HG02870 (cell line): ENCODE measurements around the gene LUZP2.

ENCODE experiments used
- ATAC-seq: cut with Tn5 transposase; IDR thresholded peaks from one replicate; pipeline ENCODE4 v1.9.1; 2021; ENCODE audit warnings: mild to moderate bottlenecking, moderate library complexity; ENCODE audit not compliant: unreplicated experiment

LUZP2 gene

DNA sequence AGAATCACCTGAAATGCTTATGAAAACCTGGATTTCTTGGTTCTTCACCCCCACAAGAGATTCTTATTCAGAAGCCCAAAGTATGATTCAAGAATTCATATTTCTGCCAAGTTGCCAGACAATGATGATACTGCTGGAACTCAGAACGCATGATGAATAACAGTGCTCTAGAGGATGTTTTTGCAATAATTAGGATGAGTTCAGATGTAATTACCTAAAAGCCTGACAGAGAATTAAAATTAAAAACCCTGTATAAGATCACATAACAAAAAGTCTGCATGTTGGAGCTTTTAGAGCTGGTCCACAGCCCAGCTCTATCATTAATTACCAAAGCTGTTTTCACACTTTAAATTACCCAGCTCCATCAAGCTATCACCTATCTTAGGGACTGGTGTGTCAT is 211.8 kb downstream of the LUZP2 start:
- no peak for ATAC-seq

DNA sequence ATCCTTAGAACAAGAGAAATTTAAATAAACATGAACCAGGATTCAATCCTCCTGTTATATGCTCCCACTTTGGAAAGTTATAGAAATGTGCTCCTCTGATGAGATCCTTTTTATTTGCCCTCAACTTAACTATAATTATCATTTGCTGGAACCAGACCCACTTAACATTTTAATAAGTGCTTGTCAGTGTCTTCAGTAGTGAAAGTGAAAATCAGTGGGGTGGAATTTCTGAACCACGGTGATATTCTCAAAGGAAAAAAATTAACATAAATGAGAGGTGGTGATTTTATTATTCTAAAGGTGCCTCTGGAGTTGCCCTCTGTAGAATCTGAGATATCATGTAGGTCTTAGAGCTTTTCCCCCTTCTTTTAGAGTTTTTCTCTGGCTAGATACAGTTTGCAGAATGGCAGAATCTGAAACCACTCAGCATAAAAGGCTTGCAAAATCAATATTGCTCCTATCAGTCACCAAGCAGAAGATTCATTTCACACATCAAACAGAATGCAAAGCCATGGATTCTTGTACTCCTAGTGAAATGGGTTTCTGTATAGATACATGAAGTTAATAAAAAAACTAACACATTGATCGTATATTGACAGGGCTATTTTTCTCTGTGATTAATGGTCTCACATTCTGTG is 213.2 kb downstream of the LUZP2 start:
- no peak for ATAC-seq

- no peak for ATAC-seq
These were observed 217.7 kb downstream of the LUZP2 start for GRCh38 chr11:24714601-24715000.

DNA sequence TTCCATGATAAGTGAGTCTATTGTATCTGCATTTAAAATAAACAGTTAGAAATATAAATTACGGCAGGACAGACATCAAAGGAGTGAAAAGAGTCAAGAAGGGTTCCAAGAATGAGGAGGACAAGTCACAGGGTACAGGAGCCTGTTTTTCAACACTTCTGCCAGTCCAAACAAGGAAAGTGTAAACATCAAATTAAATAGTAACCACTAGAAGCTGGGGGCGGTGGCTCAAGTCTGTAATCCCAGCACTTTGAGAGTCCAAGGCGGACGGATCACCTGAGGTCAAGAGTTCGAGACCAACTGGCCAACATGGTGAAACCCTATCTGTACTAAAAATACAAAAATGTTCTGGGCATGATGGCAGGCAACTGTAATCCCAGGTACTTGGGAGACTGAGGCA is 219.6 kb downstream of the LUZP2 start:
- no peak for ATAC-seq

- ATAC-seq, result no peak
These were observed 226.4 kb downstream of the LUZP2 start for GRCh38 chr11:24723231-24723630.

GRCh38 chr11:24731554-24731953 is 234.7 kb downstream of the LUZP2 start:
- ATAC-seq, result no peak

- no peak for ATAC-seq
These were observed 237.9 kb downstream of the LUZP2 start for GRCh38 chr11:24734742-24735237.

DNA sequence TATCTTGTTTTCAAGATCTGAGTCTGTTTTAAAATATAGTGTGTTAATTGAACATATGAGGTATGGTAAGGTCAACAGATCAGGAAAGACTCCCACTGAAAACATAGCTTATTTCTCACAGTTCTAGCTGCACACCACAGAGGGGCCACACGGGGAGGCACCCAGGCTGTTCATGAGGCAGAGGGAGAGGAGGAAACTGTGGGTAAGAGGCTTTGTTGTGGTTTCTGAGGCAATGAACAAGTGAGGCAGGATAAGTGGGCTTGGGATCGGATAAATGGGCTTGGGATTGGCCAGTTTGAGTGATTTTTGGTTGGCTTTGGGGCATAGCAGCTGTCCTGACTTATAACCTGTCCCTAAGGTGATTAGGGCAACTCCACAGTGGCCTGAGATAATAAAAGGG is 242.1 kb downstream of the LUZP2 start:
- ATAC-seq, result no peak

DNA sequence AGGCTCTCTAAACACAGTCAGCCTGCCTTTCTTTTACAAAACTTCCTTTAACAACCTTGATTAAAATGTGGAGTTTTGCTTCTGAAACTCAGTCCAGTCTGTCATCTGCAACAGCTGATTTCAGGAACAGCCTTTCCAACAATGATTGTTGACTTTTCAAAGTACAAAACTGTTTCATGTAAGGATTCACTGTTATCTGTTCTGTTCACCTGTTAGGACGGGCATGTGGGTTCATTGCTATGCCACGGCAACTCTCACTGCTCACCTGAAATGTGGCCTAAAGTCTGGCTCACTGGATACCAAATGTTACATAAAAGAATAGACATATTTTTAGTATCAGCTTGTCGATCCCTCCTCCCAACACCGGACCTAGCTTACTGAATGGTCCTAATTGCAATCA is 242.8 kb downstream of the LUZP2 start:
- ATAC-seq, result no peak

- no peak for ATAC-seq
These were observed 250.7 kb downstream of the LUZP2 start for GRCh38 chr11:24747275-24748251.

- ATAC-seq, result no peak
These were observed 251.4 kb downstream of the LUZP2 start for GRCh38 chr11:24748261-24748660.

GRCh38 chr11:24754406-24754805 is 257.6 kb downstream of the LUZP2 start:
- no peak for ATAC-seq

DNA sequence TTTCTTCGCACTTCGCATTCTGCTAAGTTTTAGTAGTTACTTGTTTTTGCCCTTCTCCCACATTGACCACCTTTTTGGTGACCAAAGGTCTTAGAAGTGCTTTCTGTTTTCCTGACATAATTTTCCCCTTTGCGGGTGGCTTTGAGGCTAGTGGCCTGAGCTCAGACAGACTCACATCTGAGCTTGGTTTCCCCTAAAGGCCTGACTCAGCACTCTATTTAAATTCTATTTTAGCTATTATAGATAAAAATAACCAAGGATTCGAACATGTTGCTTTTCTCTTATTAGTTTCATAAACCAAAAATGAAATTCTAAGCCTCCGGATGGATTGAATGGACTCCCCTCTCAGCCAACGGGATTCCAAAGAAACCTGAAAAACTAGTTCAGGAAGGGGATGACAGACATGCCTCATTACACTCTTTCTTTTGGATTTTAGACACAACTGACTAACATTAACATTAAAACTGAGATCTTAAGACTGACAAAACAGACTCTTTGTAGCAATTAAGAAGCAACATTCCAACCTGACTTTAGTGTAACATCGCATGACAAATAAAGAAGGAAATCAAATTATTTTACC is 258.5 kb downstream of the LUZP2 start:
- ATAC-seq, result no peak

- ATAC-seq, result no peak
These were observed 262.9 kb downstream of the LUZP2 start for GRCh38 chr11:24759742-24760141.

GRCh38 chr11:24760681-24761080 is 263.8 kb downstream of the LUZP2 start:
- no peak for ATAC-seq

- no peak for ATAC-seq
These were observed 265.2 kb downstream of the LUZP2 start for GRCh38 chr11:24762076-24762475.

DNA sequence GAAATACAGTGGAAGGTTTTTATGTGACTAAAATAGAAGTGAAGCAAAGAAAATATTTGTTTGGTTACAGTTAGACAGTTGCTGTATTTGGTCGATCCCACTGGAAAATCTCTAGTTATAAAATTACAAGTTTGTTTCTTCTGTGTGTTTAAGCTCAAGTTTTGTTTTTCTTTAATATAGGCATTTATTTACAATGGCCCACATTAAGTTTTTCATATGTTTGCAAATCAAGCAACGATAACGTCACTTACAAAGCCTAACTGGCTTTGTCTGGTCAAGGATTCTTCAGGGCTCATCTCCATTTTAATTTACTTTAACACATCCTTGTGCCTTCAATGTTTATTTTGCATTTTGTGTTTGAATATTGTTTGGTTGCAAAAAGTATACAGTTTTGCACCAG is 270.6 kb downstream of the LUZP2 start:
- ATAC-seq, result no peak

- no peak for ATAC-seq
These were observed 276.5 kb downstream of the LUZP2 start for GRCh38 chr11:24773322-24773721.

DNA sequence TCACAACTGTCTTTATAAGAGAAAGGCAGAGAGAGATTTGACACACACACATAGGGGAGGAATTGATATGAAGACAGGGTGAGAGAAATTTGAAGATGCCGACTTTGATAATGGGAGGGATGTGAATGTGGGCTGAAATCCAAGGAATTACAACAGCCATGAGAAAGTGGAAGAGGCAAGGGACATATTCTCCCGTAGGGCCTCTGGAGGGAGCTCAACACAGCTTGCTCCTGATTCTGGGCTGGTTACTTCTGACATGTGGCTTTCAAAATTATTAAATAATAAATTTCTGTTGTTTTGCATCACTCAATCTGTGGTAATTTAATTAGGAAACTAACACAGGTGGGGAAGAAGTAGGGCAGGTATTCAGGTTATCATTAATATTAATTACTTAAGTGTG is 282.9 kb downstream of the LUZP2 start:
- no peak for ATAC-seq

DNA sequence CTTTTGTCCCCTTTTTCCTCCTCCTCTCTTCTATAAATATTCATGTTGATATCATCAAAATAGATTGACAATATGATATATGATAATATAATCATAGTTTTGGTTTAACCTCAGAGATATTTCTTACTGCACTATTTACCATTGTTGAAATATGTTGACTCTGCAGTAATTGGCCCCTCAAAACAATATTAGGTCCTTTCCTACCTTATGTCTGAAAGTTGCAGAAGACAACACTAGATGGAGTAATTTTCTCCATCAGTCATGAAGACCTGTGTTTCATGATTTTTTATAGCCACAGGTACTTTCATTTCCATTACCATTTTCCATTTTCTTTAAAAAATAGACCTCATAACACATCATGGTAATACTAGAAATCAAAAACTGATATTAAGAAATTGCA is 284.4 kb downstream of the LUZP2 start:
- ATAC-seq, result no peak

DNA sequence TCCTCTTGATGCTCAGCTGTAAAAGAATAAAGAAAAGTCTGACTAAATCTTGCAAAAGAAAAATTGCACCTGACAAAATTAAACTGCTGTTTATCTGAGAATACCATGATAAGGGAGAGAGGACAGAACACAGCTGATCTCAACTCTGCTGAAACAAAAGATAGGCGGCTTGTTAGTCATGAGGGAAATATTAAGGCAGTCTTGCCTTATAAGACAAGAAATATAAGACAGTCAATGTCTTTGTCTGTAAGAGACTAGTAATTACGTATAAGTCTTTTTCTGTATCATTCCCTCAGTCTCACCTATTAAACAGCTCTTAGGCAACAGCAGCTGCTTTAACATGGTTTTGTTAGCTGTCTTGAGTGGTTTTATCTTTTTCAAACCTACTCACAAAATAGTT is 296.6 kb downstream of the LUZP2 start:
- ATAC-seq, result no peak

GRCh38 chr11:24794064-24794463 is 297.2 kb downstream of the LUZP2 start:
- ATAC-seq, result no peak
